HPDE6-E6E7 (cell line): Measurements from ENCODE around the gene AKR1C8.

Source experiments
- DNase-seq: peaks from one replicate; pipeline ENCODE4 v3.0.0; 2011; ENCODE audit warnings: missing footprints; ENCODE audit errors: extremely low spot score

AKR1C8 gene

DNA sequence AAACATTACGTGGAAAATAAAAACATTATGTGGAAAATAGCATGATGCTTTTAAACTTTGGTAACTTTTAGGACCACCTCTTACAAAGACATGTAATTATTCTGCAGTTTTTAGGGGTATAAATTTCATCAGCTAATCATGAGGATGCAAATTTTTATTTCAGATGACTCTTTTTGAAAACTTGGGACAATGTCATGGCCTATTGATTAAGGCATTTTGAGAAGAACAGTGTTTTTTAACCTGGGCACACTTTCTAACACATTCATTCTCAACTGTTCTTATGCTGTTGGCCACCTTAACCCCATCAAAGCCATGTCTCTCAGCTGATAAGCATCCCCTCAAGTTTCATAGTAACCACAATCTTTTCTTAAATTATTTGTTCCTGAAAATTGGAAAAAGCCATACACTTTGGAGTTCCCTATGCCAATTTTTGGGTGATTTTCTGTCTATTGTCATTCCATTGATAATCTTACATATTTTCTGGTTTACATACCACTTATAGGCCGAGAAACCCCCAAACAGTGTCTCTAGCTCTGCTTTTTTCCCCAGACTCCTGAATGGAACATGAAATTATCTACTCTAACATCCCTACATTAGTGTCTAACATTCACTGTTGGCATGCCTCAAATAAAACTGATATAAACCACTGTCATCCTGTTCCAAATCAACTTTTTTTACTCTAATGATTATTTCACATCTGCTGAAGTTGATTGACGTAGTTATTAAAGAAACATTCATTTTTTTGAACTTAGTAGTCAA, 76.1 kb downstream of the AKR1C8 start:
- DNase-seq = no peak

DNA sequence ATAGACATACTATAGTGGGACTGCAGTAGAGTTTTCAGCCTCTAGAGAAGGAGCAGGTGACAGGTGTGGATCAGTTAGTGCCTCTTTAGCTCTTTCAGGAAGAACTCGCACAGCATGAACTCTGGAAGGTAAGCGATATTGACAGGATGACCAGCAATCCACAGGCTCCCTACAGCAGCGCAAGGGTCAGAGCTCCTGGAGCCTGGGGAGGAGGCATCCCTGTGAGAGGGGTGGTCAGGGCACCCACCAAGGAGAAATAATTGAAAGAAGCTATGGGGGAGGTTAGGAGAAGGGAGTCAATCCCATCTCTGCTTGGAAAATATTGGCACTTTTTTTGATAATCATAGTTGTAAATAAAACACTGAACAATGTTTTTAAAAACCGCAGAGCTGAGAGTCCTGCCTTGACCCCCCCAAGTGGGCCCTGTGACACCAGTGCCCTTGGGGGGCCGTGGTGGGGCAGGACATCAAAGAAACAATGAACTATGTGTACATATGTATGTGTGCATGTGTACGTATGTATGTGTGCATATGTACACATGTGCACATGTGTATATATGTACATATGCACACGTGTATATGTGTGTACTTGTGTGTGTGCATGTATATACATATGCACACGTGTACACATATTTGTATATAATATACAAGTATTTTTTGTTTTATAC, 77.0 kb downstream of the AKR1C8 start:
- DNase-seq = no peak

DNA sequence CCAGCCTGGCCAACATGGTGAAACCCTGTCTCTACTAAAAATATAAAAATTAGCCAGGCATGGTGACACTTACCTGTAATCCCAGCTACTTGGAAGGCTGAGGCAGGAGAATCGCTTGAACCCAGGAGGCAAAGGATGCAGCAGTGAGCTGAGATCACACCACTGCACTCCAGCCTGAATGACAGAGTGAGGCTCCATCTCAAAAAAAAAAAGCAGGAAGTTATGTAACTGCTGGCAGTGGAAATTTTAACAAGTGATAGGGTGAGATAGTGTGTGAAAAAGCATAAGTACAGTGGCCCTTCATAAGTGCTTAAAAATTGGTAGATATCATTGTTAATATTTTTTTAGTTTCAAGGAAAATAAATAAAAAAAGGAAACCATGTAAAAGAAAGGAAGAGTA, 78.4 kb downstream of the AKR1C8 start:
- DNase-seq = no peak

DNA sequence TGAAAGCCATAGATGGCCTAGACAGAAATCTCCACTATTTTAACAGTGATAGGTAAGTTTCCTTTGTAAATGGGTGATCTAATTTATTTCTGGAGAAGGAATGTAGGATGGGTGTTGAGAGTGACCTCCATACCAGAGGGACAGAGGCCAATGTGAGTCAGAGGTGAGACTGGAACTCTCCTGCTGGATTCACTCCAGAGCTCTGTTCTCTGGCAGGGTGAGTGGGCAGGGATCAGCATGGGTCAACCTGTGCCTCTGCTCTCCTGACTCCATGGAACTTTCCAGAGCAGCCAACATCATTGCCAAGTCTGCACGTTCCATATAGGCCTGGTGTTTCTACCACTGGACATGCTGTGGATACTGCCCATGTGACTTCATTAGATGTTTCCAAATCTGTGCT, 79.3 kb downstream of the AKR1C8 start:
- DNase-seq = no peak
